GM12865 (cell line): ENCODE measurements around the gene RAB40B.
"Not testable (repeated sequence)": the region's sequence is repeated elsewhere in the genome, so short reads cannot be mapped to it uniquely, and the experiment has no call there.

ENCODE experiments used
- DNase-seq: peaks from one replicate; pipeline ENCODE4 v3.0.0; 2010; ENCODE audit warnings: low read depth
- H3K4me3 ChIP-seq: 2 replicates; pipeline ENCODE4 v1.5.1; 2011; ENCODE audit warnings: mild to moderate bottlenecking, low read depth, low read length, control low read depth
- TF ChIP-seq, protein P1 (sequence below): IDR thresholded peaks from 2 replicates; pipeline ENCODE4 v1.5.1; 2011; ENCODE audit warnings: low read length, control low read depth, low read depth, inconsistent platforms; ENCODE audit not compliant: insufficient read depth; ENCODE audit errors: missing control alignments

Gene RAB40B, protein sequence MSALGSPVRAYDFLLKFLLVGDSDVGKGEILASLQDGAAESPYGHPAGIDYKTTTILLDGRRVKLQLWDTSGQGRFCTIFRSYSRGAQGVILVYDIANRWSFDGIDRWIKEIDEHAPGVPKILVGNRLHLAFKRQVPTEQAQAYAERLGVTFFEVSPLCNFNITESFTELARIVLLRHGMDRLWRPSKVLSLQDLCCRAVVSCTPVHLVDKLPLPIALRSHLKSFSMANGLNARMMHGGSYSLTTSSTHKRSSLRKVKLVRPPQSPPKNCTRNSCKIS

DNA sequence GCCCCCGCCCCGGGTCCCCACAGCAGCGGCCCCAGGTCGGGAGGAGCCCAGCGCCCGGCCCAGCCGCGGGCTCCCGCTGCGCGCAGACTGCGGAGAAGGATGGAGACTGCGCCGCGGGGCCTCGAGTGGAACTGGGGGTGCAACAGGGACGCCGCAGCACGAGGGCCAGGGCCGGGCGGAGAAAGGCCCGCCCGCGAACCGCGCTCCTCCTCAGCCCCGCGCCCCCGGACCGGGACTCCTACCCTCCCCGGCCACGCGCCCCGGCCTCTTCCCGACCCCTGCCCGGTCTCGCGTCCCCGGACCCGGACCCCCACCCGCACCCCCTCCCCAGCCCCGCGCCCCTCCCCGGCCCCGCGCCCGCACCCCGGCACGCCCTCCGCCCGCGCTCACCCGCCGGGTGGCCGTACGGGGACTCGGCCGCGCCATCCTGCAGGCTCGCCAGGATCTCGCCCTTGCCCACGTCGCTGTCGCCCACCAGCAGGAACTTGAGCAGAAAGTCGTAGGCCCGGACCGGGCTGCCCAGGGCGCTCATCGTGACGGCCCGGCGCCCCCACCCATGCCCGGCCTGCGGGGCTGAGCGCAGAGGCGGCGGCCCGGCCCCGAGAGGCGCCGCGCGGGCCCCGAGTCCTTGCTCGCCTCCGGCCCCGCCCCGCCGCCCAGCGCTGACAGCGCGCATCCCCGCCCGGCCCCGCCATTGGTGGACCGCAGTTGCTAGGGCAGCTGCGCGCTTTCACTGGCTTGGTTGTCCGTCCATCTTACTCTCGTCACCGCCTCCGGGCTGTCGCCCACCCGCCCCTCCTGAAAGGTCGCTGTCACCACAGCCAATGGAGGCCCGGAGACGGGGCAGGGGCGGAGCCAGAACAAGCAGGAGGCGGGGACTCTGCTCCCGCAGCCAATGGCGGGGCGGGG, at the start of gene RAB40B:
TSS of gene RAB40B (minus strand) at position 634 of the 909 bp plus-strand sequence. CDS start at position 532, 102 bp downstream.
- peak within 1 kb of the TSS; percentile 52 for H3K4me3 ChIP-seq
- TF ChIP-seq, protein P1, sequence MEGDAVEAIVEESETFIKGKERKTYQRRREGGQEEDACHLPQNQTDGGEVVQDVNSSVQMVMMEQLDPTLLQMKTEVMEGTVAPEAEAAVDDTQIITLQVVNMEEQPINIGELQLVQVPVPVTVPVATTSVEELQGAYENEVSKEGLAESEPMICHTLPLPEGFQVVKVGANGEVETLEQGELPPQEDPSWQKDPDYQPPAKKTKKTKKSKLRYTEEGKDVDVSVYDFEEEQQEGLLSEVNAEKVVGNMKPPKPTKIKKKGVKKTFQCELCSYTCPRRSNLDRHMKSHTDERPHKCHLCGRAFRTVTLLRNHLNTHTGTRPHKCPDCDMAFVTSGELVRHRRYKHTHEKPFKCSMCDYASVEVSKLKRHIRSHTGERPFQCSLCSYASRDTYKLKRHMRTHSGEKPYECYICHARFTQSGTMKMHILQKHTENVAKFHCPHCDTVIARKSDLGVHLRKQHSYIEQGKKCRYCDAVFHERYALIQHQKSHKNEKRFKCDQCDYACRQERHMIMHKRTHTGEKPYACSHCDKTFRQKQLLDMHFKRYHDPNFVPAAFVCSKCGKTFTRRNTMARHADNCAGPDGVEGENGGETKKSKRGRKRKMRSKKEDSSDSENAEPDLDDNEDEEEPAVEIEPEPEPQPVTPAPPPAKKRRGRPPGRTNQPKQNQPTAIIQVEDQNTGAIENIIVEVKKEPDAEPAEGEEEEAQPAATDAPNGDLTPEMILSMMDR: no peak
- DNase-seq: peak; percentile 99

DNA sequence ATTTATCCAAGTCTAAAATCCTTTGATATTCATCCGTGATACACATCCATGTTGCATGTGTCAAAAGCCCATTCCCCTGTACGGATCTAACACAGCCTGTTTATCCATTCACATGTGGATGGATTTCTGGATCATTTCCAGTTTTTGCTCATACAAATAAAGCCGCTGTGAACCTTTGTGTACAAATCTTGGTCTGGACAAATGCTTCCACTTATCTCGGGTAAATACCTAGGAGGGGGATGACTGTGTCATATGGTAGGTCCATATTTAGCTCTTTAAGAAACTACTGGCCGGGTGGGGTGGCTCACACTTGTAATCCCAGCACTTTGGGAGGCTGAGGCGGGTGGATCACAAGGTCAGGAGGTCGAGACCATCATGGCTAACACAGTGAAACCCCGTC, 47.0 kb upstream of the RAB40B start:
- TF ChIP-seq, protein P1: no peak
- no peak for DNase-seq
- no peak overlapping the region for H3K4me3 ChIP-seq

DNA sequence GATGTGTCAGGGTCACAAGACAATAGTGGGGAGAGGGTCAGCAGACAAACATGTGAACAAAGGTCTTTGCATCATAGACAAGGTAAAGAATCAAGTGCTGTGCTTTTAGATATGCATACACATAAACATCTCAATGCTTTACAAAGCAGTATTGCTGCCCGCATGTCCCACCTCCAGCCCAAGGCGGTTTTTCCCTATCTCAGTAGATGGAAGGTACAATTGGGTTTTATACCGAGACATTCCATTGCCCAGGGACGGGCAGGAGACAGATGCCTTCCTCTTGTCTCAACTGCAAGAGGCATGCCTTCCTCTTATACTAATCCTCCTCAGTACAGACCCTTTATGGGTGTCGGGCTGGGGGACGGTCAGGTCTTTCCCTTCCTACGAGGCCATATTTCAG, 46.2 kb upstream of the RAB40B start:
- DNase-seq: not testable (repeated sequence)

DNA sequence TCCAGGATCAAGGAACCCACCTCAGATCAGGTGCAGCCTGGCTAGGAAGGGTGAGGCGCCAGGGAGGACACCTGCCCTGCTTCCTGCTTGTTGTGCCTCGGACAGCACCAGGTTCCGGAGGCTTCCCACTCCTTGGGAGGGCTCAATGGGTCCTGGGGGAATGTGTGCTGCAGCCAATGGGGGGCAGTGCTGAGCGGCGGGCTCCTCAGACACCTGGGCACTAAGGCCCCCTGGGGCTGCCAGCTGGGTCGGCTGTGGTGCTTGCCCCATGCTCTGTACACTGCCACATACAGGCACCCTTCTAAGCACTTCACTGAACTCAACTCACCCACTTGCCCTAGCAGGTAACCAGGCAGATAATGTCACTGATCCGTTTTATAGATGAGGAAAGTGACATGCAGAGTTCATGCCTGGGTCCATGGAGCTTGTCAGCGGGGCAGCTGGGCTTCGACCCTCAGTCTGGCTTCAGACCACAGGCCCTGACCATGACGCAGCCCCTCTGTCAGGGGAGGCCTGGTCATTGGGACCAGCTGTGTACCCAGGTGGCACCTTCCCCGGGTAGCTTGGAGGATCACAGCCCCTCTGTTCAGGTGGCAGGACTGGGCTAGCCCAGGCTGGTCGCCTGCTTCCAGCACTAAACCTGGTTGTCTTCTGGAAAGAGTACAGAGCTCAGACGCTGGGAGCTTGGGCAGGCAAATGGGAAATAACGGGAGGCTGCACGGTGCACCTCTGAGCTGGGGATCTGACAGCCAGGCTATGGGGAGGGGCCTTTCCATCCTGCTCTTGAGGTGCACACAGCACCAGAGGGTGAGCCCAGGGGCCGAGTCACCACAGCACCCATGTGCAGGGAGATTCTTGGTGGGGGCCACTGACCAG, 45.1 kb upstream of the RAB40B start:
- no peak for DNase-seq
- no peak overlapping the region for H3K4me3 ChIP-seq
- TF ChIP-seq, protein P1: no peak

More for the DNA sequence above, 46.2 kb upstream of the RAB40B start:
- not testable (repeated sequence) for H3K4me3 ChIP-seq

DNA sequence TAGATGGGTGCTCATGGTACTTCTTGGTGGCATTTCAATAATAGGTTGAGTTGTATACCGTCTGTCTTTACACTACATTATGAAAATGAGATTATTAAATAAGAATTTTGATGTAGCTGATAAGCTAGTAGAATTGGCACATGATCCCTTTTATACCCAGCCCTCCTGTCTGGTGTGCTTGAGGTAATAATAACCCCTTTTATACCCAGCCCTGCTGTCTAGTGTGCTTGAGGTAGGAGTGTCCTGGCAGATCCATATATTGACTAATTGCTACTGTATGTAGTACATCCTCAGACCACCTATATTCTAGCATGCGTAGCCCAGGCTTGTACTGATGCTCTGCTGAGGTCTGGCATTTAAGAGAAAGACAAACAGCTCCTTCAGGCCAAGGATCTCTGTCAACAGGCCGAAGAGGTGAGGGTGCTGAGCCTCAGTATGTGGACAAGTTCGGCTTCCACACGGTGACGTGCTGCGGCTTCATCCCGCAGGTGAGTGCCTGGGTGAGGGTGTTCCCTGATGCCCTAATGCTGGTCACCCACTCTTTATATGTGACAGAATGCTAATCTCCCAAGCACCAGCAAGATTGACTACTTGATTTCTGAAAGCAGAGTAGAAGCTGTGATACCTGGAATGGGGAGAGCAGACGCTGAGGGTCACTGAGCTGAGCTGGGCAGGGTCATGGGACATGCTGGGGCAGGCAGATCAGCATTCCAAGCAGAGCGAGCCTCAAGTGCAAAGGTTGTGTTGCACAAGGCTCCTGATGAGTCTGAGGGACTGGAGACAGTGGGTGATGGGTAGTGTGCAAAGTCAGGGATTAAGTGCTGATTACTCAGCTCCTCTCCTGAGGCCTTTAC, 42.6 kb upstream of the RAB40B start:
- DNase-seq: no peak
- no peak overlapping the region for H3K4me3 ChIP-seq
- TF ChIP-seq, protein P1: no peak

DNA sequence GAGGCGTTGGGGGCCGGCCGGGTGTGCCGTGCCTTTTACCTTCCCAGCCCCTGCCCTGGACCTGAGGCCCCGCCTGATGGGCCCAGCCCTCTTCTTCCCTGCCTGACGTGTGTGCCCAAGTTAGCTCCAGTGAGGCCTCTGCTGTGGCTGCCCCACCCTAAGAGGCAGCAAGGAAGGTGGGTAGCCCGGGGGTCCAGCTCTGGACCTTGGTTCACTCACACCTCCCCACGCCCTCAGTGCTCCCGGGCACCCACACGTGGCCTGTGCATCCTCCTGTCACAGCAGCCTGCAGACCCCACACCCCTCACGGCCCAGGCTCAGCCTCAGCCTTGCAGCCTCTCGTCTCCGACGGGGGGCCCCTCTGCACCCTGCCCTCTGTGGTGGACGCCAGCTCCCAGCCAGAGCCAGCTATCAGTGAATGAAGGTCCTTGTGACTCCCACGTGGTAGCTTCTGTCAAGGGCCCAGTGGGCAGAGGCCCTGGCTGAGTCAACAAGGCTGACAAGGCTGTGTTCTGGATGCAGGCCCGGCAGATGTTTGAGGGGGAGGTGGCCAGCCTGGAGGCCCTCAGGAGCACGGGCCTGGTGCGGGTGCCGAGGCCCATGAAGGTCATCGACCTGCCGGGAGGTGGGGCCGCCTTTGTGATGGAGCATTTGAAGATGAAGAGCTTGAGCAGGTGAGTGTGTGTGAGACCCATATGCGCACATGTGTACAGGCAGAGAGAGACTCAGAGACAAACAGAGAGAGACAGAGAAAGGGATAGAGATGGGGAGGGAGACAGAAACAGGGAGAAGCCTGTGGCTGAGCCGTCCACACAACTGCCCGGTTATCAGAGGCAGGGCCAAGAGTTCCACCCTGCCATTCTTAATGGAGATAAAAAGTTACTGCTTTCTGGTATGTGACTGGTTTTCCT, 39.7 kb upstream of the RAB40B start:
- H3K4me3 ChIP-seq: no peak overlapping the region
- no peak for DNase-seq
- TF ChIP-seq, protein P1: no peak
